Endothelial cell of umbilical vein (primary cell): ENCODE results near the gene STK17B.

Experiments
- CTCF ChIP-seq, 2 donors: IDR thresholded peaks; 1 replicate in 1 of 2; 2 replicates in 1 of 2; pipeline ENCODE4 v1.5.1; 2011; ENCODE audit warnings: low read length in 2 of 2, mild to moderate bottlenecking in 2 of 2, moderate library complexity in 2 of 2, control low read depth in 1 of 2, inconsistent platforms in 1 of 2, low read depth in 1 of 2; ENCODE audit not compliant: insufficient read depth in 1 of 2; ENCODE audit errors: extremely low read depth in 1 of 2
- EZH2 ChIP-seq: IDR thresholded peaks from 2 replicates; pipeline ENCODE4 v1.6.1; 2012; ENCODE audit warnings: borderline replicate concordance, low read depth, mild to moderate bottlenecking, moderate library complexity, low read length, inconsistent platforms; ENCODE audit not compliant: severe bottlenecking
- JUN ChIP-seq: IDR thresholded peaks from 2 replicates; pipeline ENCODE4 v1.6.1; 2011; ENCODE audit warnings: borderline replicate concordance, low read depth; ENCODE audit not compliant: insufficient read length, insufficient read depth
- POLR2A ChIP-seq: IDR thresholded peaks from 2 replicates; pipeline ENCODE4 v1.6.1; 2012; ENCODE audit warnings: low read depth, mild to moderate bottlenecking, control low read depth, low read length
- POLR2AphosphoS5 ChIP-seq: IDR thresholded peaks from 2 replicates; pipeline ENCODE4 v1.6.1; 2012; ENCODE audit warnings: low read depth, mild to moderate bottlenecking, control low read depth, low read length, moderate library complexity; ENCODE audit not compliant: insufficient read depth
- TF ChIP-seq, protein P1 (sequence below): IDR thresholded peaks from 2 replicates; pipeline ENCODE4 v1.6.1; 2011; ENCODE audit not compliant: insufficient read depth, insufficient read length

DNA sequence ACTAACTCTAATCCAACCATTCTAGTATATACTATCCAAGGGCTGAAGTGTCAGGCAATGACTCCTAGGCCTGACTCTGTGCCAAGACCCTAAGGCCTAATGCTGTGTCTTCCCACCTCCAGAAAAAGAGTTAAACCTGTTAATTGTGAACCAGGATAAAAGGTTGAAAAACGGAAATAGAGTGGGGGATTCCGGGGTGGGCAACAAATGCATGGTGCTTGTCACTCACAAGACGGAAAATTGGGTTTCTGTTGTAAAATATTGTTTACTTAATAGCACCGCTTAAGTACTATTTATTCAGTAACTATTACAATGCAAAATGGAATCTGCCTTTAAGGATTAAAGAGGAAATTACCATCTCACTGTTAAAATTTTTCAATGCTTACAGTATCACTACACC lies 3.2 kb downstream of the STK17B start:
- TF ChIP-seq CTCF (IDR thresholded peaks at IDR 0.05; ENCODE audit: extremely low read depth in 1 of 2, insufficient read depth in 1 of 2, low read depth in 1 of 2, low read length in 2 of 2) (no peak), JUN (no peak), POLR2A (no peak), POLR2AphosphoS5 (no peak), EZH2 (no peak)
- TF ChIP-seq, protein P1, sequence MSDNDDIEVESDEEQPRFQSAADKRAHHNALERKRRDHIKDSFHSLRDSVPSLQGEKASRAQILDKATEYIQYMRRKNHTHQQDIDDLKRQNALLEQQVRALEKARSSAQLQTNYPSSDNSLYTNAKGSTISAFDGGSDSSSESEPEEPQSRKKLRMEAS: no peak
